H4 (cell line): ENCODE measurements around the gene ABCA5. TPM values are rescaled to one million over a fixed set of nuclear protein-coding genes. Genes with fewer than 3 reads are reported as not detected.
A peak's percentile ranks its signal among the peaks of the same experiment; 100 is the strongest.
"Not testable (repeated sequence)": the region's sequence is repeated elsewhere in the genome, so short reads cannot be mapped to it uniquely, and the experiment has no call there.

Experiments used
- DNase-seq: peaks from one replicate; pipeline ENCODE4 v3.0.0-alpha.2; 2015; ENCODE audit warnings: low spot score
- total RNA-seq: library from RNA; depleted of rRNA; stranded (reverse); fragments of >200 nt; shearing (Covaris generic); gene quantifications from 2 replicates; pipeline ENCODE4 v1.2.3, GENCODE V29; 2014; rRNA removed

ABCA5 gene
- total RNA-seq, 1 experiment from 2014 or later: 2.7 TPM

DNA sequence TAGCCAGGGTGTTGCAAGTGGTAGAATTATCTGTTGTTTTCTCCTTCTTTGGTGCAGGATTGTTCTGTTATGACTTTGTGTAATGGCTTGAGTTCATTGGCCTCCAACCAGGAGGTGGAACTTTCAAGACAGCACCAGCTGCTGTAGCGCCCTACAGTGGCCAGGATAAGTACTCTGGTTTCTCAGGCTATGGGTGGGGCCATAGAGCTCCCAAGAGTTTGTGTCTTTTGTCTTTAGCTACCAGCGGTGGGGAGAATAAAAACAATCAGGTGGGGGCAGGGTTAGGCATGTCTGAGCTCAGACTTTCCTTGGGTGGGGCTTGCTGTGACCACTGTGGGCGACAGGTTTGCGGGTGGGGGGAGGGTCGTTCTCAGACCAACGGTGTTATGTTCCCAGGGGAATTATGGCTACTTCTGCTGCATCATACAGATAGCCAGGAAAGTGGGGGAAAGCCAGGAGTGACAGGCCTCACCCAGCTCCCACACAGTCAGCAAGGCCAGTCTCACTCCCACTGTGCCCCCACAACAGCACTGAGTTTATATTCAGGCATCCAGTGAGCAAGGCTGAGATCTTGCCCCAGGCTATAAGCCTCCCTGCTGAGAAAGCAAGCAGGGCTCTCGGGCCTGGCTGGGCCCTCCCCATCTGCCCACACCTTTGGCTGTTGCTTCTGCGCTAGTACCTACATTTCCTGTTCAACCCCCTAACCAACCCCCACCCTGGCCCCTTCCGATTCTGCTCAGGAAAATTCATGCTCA lies 113.7 kb downstream of the ABCA5 start:
- DNase-seq: peak; percentile 25

DNA sequence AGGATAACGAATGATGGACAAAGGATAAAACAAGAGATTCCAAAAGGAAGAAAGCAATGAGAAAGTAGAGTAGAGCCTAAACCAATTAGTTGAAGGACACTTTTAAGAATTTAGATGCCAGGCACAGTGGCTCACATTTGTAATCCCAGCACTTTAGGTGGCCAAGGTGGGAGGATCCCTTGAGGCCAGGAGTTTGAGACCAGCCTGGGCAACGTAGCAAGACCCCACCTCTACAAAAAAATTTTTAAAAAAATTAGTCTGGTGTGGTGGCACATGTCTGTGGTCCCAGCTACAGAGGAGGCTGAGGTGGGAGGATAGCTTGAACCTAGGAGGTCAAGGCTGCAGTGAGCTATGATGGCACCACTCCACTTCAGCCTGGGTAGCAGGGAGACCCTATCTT lies 118.3 kb downstream of the ABCA5 start:
- no peak for DNase-seq

DNA sequence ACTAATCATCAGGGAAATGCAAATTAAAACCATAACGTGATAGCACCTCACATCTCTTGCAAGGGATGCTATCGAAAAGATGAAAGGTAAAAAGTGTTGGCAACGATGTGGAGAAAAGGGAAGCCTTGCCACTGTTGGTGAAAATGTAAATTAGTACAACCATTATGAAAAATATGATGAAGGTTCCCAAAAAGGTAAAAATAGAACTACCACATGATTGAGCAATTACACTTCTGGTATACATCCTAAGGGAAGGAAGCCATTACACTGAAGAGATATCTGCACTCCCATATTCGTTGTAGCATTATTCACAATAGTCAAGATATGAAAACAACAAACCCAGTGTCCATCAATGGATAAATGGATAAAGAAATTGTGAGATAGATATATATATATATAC lies 119.8 kb downstream of the ABCA5 start:
- DNase-seq: no peak

DNA sequence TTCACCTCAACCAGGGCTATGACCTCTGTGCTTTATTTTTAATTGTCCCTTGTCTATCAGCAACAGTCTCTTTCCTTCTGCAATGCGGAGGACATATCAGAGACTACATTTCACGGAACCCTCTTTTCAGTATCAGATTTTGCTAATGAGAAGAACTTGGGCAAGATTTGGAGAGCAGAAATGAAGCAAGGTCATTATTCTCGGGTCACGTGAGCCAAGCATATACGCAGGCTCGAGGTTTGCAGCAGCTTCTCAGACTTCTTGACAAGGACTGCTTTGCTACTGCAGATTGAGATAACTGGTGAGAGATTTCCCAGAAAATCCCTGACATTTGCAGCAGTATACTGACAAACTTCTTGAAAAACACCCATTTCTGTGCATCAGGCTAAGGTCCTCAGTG lies 128.7 kb downstream of the ABCA5 start:
- no peak for DNase-seq

DNA sequence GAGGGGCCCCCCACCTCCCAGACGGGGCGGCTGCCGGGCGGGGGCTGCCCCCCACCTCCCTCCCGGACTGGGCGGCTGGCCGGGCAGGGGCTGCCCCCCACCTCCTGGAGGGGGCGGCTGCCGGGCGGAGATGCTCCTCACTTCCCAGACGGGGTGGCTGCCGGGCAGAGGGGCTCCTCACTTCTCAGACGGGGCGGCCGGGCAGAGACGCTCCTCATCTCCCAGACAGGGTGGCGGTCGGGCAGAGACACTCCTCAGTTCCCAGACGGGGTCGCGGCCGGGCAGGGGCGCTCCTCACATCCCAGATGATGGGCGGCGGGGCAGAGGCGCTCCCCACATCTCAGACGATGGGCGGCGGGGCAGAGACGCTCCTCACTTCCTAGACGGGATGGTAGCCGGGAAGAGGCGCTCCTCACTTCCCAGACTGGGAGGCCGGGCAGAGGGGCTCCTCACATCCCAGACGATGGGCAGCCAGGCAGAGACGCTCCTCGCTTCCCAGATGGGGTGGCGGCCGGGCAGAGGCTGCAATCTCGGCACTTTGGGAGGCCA lies 130.8 kb downstream of the ABCA5 start:
- not testable (repeated sequence) for DNase-seq

Other genes starting within 250 kb of the ABCA5 start
- gene ABCA6, start 185.2 kb downstream of the ABCA5 start, total RNA-seq: 1.2 TPM in 1 of 2 replicates, not detected in the other
- gene ABCA10, start 98.3 kb downstream of the ABCA5 start, total RNA-seq: 0.80 and 1.8 TPM in 2 replicates
- 14.7 and 19.6 TPM in 2 replicates for gene MAP2K6, start 87.6 kb upstream of the ABCA5 start, total RNA-seq